H9 (cell line): ENCODE results near the gene ASCC3. TPM values are rescaled to one million over a fixed set of nuclear protein-coding genes. Genes with fewer than 3 reads are reported as not detected.

ENCODE experiments used
- DNase-seq: peaks from one replicate; pipeline ENCODE4 v3.0.0-alpha.2; 2017
- H2AFZ ChIP-seq: one replicate; pipeline ENCODE4 v1.6.1; 2013; ENCODE audit warnings: mild to moderate bottlenecking, low read length, control low read depth, moderate library complexity
- H2AK5ac ChIP-seq: 2 replicates; pipeline ENCODE4 v1.6.1; 2013; ENCODE audit warnings: low read length, control low read depth, mixed read lengths; ENCODE audit not compliant: insufficient read length
- H2BK120ac ChIP-seq: one replicate; pipeline ENCODE4 v1.6.1; 2013; ENCODE audit warnings: low read depth, mild to moderate bottlenecking, low read length, control low read depth, inconsistent platforms; ENCODE audit not compliant: poor library complexity, severe bottlenecking
- H2BK12ac ChIP-seq: 2 replicates; pipeline ENCODE4 v1.6.1; 2013; ENCODE audit warnings: low read length, control low read depth, mixed read lengths, low read depth; ENCODE audit not compliant: insufficient read length
- H2BK15ac ChIP-seq: 2 replicates; pipeline ENCODE4 v1.6.1; 2013; ENCODE audit warnings: low read depth, low read length, control low read depth
- H2BK20ac ChIP-seq: one replicate; pipeline ENCODE4 v1.6.1; 2013; ENCODE audit warnings: low read depth, mild to moderate bottlenecking, low read length, control low read depth, inconsistent platforms; ENCODE audit not compliant: poor library complexity, severe bottlenecking
- H2BK5ac ChIP-seq: 2 replicates; pipeline ENCODE4 v1.6.1; 2013; ENCODE audit warnings: low read length, control low read depth, mixed read lengths; ENCODE audit not compliant: insufficient read length
- H3K14ac ChIP-seq: 2 replicates; pipeline ENCODE4 v1.6.1; 2013; ENCODE audit warnings: low read length, control low read depth; ENCODE audit not compliant: insufficient read depth
- H3K18ac ChIP-seq: 2 replicates; pipeline ENCODE4 v1.6.1; 2013; ENCODE audit warnings: low read depth, mild to moderate bottlenecking, mixed read lengths, low read length, control low read depth; ENCODE audit not compliant: insufficient read length
- H3K23ac ChIP-seq: 2 replicates; pipeline ENCODE4 v1.6.1; 2013; ENCODE audit warnings: low read length, control low read depth, mixed read lengths, low read depth; ENCODE audit not compliant: insufficient read length
- H3K23me2 ChIP-seq: 2 replicates; pipeline ENCODE4 v1.6.1; 2013; ENCODE audit warnings: low read depth, mild to moderate bottlenecking, mixed read lengths, low read length, control low read depth; ENCODE audit not compliant: insufficient read length, poor library complexity, severe bottlenecking
- H3K27ac ChIP-seq: 2 replicates; pipeline ENCODE4 v1.5.1; 2013; ENCODE audit warnings: low read length, control low read depth, mixed read lengths, low read depth; ENCODE audit not compliant: insufficient read length
- H3K27me3 ChIP-seq: 2 replicates; pipeline ENCODE4 v1.6.1; 2013; ENCODE audit warnings: low read length, control low read depth, inconsistent platforms; ENCODE audit not compliant: insufficient read depth
- H3K4ac ChIP-seq: 2 replicates; pipeline ENCODE4 v1.6.1; 2013; ENCODE audit warnings: low read depth, mild to moderate bottlenecking, control low read depth, inconsistent platforms, low read length, moderate library complexity
- H3K4me1 ChIP-seq: 2 replicates; pipeline ENCODE4 v1.6.1; 2013; ENCODE audit warnings: low read length, control low read depth, inconsistent platforms; ENCODE audit not compliant: insufficient read depth
- H3K4me2 ChIP-seq: 2 replicates; pipeline ENCODE4 v1.6.1; 2013; ENCODE audit warnings: low read length, control low read depth, mixed read lengths; ENCODE audit not compliant: insufficient read length, insufficient read depth
- H3K56ac ChIP-seq: 2 replicates; pipeline ENCODE4 v1.6.1; 2013; ENCODE audit warnings: low read depth, mild to moderate bottlenecking, mixed read lengths, low read length, control low read depth; ENCODE audit not compliant: insufficient read length
- H3K79me1 ChIP-seq: 2 replicates; pipeline ENCODE4 v1.6.1; 2013; ENCODE audit warnings: low read depth, mild to moderate bottlenecking, moderate library complexity, low read length, control low read depth, inconsistent platforms; ENCODE audit not compliant: insufficient read depth, poor library complexity, severe bottlenecking
- H3K79me2 ChIP-seq: 2 replicates; pipeline ENCODE4 v1.6.1; 2013; ENCODE audit warnings: low read length, control low read depth, inconsistent platforms; ENCODE audit not compliant: insufficient read depth
- H3K9ac ChIP-seq: 2 replicates; pipeline ENCODE4 v1.6.1; 2013; ENCODE audit warnings: low read length, control low read depth, mixed read lengths; ENCODE audit not compliant: insufficient read length; ENCODE audit errors: extremely low read depth
- H3K9me3 ChIP-seq: one replicate; pipeline ENCODE4 v1.6.1; 2013; ENCODE audit warnings: low read depth, low read length, inconsistent platforms; ENCODE audit not compliant: control insufficient read depth
- H3T11ph ChIP-seq: one replicate; pipeline ENCODE4 v1.6.1; 2013; ENCODE audit warnings: mild to moderate bottlenecking, low read length, control low read depth, inconsistent platforms
- H4K20me1 ChIP-seq: one replicate; pipeline ENCODE4 v1.6.1; 2013; ENCODE audit not compliant: control insufficient read depth, insufficient read length, insufficient read depth
- H4K5ac ChIP-seq: 2 replicates; pipeline ENCODE4 v1.6.1; 2013; ENCODE audit warnings: low read depth, mild to moderate bottlenecking, mixed read lengths, low read length, control low read depth; ENCODE audit not compliant: insufficient read length
- H4K8ac ChIP-seq: replicated peaks from 2 replicates; pipeline ENCODE4 v1.6.1; 2013; ENCODE audit warnings: low read length, control low read depth, mixed read lengths, low read depth; ENCODE audit not compliant: insufficient read length
- H4K91ac ChIP-seq: 2 replicates; pipeline ENCODE4 v1.6.1; 2013; ENCODE audit warnings: low read depth, mild to moderate bottlenecking, moderate library complexity, mixed read lengths, low read length, control low read depth; ENCODE audit not compliant: insufficient read length
- H3K27ac Mint-ChIP-seq, 3 experiments: 2 replicates in 2 of 3; 3 replicates in 1 of 3; pipeline ENCODE4 v1.8.0; 2020 to 2021; ENCODE audit warnings: mixed read lengths in 3 of 3, mild to moderate bottlenecking in 1 of 3, moderate library complexity in 1 of 3
- H3K27me3 Mint-ChIP-seq: 2 replicates; pipeline ENCODE4 v1.8.0; 2021; ENCODE audit warnings: low read depth, mild to moderate bottlenecking, moderate library complexity, mixed read lengths
- H3K36me3 Mint-ChIP-seq, 3 experiments: 2 replicates in 2 of 3; 3 replicates in 1 of 3; pipeline ENCODE4 v1.8.0; 2020 to 2021; ENCODE audit warnings: low read depth in 3 of 3, mixed read lengths in 3 of 3; ENCODE audit not compliant: insufficient read depth in 1 of 3
- H3K4me1 Mint-ChIP-seq, 2 experiments: 2 replicates each; pipeline ENCODE4 v1.8.0; 2020; ENCODE audit warnings: mixed read lengths in 2 of 2
- H3K4me3 Mint-ChIP-seq, 2 experiments: 2 replicates in 1 of 2; 3 replicates in 1 of 2; pipeline ENCODE4 v1.8.0; 2020 to 2021; ENCODE audit warnings: mild to moderate bottlenecking in 2 of 2, mixed read lengths in 2 of 2, moderate library complexity in 1 of 2
- H3K9me3 Mint-ChIP-seq, 2 experiments: 2 replicates in 1 of 2; 3 replicates in 1 of 2; pipeline ENCODE4 v1.8.0; 2020; ENCODE audit warnings: mild to moderate bottlenecking in 2 of 2, mixed read lengths in 2 of 2, moderate library complexity in 1 of 2
- WGBS: extraction: QIAGEN DNeasy Blood & Tissue Kit; methylation state at CpG from one replicate; pipeline ENCODE4 v1.1.7; 2013; ENCODE audit warnings: missing lambda C conversion rate, low lambda C conversion rate, mixed read lengths; ENCODE audit not compliant: insufficient read length; ENCODE audit errors: extremely low coverage; 5-methylcytosine and 5-hydroxymethylcytosine counted together
- total RNA-seq: library from RNA; stranded (reverse); gene quantifications from 2 replicates; pipeline ENCODE4 v1.2.1, GENCODE V29; 2021
- TF ChIP-seq, protein P1 (sequence below): fragments of 200-600 bp; sonication (generic); conservative IDR thresholded peaks from 3 replicates; pipeline ENCODE4 v1.8.0; 2021; ENCODE audit warnings: antibody characterized with exemption, mild to moderate bottlenecking

The ASCC3 gene
- total RNA-seq, 1 experiment from 2014 or later: 63.8 TPM

DNA sequence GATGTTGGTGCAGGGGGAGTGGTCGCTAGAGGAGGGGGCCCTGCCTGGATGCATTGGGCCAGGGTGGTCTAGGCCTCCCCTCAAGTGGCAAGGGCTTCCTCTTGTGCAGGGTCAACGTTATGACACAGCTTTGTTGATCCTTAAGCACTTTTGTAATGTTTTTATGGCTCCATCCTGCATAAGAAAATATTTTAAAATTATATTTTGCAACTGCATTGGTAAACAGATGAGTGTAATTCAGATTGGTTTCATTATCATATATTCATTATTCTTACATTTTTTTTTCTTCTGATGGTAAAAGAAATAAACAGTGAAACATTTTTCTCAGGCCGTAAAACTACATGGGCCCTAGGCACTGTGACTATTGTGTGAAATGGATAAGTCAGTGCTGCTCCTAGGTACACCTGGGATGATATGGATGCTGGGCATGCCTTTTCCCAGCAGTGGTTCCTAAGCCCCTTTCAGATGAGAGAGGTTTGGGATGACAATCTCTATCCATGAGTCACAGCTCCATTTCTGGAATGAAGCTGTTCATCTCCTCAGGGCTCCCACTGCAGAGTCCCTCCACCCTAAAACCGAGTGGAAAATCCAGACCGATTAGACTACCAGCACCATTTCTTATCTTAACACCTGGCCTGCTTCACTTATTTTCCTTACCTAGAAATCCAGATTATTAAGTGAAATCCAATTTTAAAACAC lies 410.6 kb downstream of the ASCC3 start:
- no peak for DNase-seq
- H3K27ac Mint-ChIP-seq: no peak overlapping the region

More for the DNA sequence above, 410.6 kb downstream of the ASCC3 start:
- Histone ChIP-seq H2AK5ac (no peak overlapping the region), H3K4me1 (peaks cover 3% of the 10 kb centered on the region; the same call in 1 of the 2 replicates), H3K4me2 (no peak overlapping the region), H4K5ac (no peak overlapping the region), H3K23ac (no peak overlapping the region), H4K8ac (no peak overlapping the region), H3K9ac (no peak overlapping the region), H4K20me1 (peaks cover 3% of the 10 kb centered on the region), H3K4ac (no peak overlapping the region), H2BK5ac (no peak overlapping the region), H3K79me1 (no peaks in the 10 kb centered on the region), H3K14ac (no peak overlapping the region), H2AFZ (no peak overlapping the region), H4K91ac (no peak overlapping the region), H3K79me2 (no peaks in the 10 kb centered on the region), H2BK15ac (no peak overlapping the region), H2BK20ac (no peak overlapping the region), H3K23me2 (no peaks in the 10 kb centered on the region), H3K9me3 (no peaks in the 10 kb centered on the region), H3K27ac (no peak overlapping the region), H2BK120ac (no peak overlapping the region), H2BK12ac (no peak overlapping the region), H3K56ac (no peak overlapping the region), H3K18ac (no peak overlapping the region), H3T11ph (no peak overlapping the region), H3K27me3 (peaks cover 55% of the 10 kb centered on the region)
- WGBS: no CpG with 5 or more reads among the region's 5 CpGs
- no peak overlapping the region for H3K4me3 Mint-ChIP-seq
- TF ChIP-seq, protein P1, sequence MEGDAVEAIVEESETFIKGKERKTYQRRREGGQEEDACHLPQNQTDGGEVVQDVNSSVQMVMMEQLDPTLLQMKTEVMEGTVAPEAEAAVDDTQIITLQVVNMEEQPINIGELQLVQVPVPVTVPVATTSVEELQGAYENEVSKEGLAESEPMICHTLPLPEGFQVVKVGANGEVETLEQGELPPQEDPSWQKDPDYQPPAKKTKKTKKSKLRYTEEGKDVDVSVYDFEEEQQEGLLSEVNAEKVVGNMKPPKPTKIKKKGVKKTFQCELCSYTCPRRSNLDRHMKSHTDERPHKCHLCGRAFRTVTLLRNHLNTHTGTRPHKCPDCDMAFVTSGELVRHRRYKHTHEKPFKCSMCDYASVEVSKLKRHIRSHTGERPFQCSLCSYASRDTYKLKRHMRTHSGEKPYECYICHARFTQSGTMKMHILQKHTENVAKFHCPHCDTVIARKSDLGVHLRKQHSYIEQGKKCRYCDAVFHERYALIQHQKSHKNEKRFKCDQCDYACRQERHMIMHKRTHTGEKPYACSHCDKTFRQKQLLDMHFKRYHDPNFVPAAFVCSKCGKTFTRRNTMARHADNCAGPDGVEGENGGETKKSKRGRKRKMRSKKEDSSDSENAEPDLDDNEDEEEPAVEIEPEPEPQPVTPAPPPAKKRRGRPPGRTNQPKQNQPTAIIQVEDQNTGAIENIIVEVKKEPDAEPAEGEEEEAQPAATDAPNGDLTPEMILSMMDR: no peak
- no peaks in the 10 kb centered on the region for H3K36me3 Mint-ChIP-seq
- peaks cover 0 to 2% of the 10 kb centered on the region in 2 experiments; a peak in 1 of 5 replicates for H3K9me3 Mint-ChIP-seq
- H3K4me1 Mint-ChIP-seq: peaks cover 17 to 30% of the 10 kb centered on the region in 2 experiments
- H3K27me3 Mint-ChIP-seq: peaks cover 9% of the 10 kb centered on the region
